Body of pancreas (tissue), 4 donors: ENCODE measurements around the gene GIPC1. TPM values are rescaled to one million over a fixed set of nuclear protein-coding genes. Genes with fewer than 3 reads are reported as not detected.

ENCODE experiments used
- ATAC-seq: fragments of 150-250 bp; one replicate; pipeline ENCODE4 v1.9.1; 2016
- DNase-seq, 4 donors: peaks; one replicate each; pipeline ENCODE4 v3.0.0-alpha.2; 2019
- H3K27ac ChIP-seq, 4 donors: fragments of 200-600 bp; sonication (generic); 1 replicate in 3 of 4; 2 replicates in 1 of 4; pipeline versions ENCODE4 v1.5.1 to v1.6.1; 2016 to 2019; ENCODE audit warnings: mild to moderate bottlenecking in 1 of 4, mixed read lengths in 1 of 4, moderate library complexity in 1 of 4
- H3K27me3 ChIP-seq, 2 donors: fragments of 200-600 bp; sonication (generic); one replicate each; pipeline ENCODE4 v1.6.0; 2016; ENCODE audit warnings: mild to moderate bottlenecking in 1 of 2
- H3K36me3 ChIP-seq, 2 donors: fragments of 200-600 bp; sonication (generic); replicated peaks in 1 of 2; 2 replicates each; pipeline ENCODE4 v1.5.1; 2016; ENCODE audit warnings: low read depth in 2 of 2; ENCODE audit not compliant: insufficient read depth in 1 of 2
- H3K4me1 ChIP-seq: fragments of 200-600 bp; sonication (generic); one replicate; pipeline ENCODE4 v1.6.0; 2016
- H3K4me3 ChIP-seq, 2 donors: fragments of 200-600 bp; sonication (generic); 1 replicate in 1 of 2; 2 replicates in 1 of 2; pipeline ENCODE4 v1.5.1; 2016 to 2019
- H3K9me3 ChIP-seq, 3 donors: fragments of 200-600 bp; sonication (generic); 1 replicate in 2 of 3; 2 replicates in 1 of 3; pipeline ENCODE4 v1.5.1; 2016
- POLR2A ChIP-seq, 3 donors: fragments of 450-650 bp; IDR thresholded peaks; one replicate each; pipeline ENCODE4 v1.6.1; 2016; ENCODE audit warnings: antibody characterized with exemption in 3 of 3, mild to moderate bottlenecking in 2 of 3
- WGBS, 2 donors: methylation state at CpG; one replicate each; pipeline ENCODE4 v1.1.5; 2017; 5-methylcytosine and 5-hydroxymethylcytosine counted together
- intact Hi-C: fragments of 100-400 bp; cut with DNase I; formaldehyde crosslinking; loops from one replicate; pipeline ENCODE4 v1.15.1; 2023
- total RNA-seq, 2 donors: library from RNA; depleted of rRNA; stranded (reverse); fragments of >200 nt; gene quantifications; one replicate each; pipeline ENCODE4 v1.1.0, GENCODE V29; 2016
- TF ChIP-seq, protein P1 (sequence below), 7 experiments: fragments of 450-650 bp in 4 of 7; fragments of 200-600 bp in 3 of 7; sonication (generic) in 3 of 7; IDR thresholded peaks; one replicate each; pipeline ENCODE4 v1.5.1; 2016 to 2019; ENCODE audit warnings: antibody characterized with exemption in 7 of 7

Gene GIPC1
- total RNA-seq, 2 donors from 2014 or later: 34.5 to 120 TPM

DNA sequence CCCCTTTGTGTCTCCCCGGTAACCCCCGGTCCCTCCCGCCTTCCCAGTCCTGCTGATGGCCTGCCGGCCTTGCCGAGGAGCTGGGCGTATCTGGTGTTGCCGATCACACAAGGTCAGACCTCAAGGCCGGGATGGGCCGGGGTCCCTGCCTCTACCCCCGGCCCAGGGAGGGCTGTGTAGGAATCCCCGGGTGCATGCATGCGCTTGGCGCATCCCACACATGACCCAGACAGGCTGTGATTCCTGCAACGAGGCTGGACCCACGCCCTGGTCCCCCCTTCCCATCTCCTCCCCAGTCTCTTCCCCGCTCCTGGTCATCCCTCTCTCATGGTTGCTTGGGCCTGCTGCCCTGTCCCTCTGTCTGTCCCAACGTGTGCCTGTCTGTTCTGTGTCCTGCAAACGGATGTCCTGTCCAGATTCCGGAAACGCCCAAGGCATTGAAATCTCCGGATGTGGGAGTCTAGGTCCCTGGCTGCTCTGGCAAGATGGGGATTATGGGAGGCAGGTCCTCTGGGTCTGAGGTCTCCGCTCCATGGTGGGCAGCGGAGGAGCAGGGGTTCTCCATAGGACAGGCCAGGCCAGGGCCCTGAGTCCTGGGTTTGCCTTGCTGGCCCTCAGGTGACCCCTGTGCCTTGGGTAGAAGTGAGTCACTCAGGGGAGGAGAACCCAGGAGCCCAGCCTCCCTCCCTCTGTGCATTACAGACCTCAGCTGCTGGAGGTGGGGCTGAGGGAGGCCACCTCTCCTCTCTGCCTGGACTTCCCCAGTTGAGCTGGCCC lies 61.2 kb downstream of the GIPC1 start:
- peaks cover 32% of the 10 kb centered on the region for H3K4me1 ChIP-seq

DNA sequence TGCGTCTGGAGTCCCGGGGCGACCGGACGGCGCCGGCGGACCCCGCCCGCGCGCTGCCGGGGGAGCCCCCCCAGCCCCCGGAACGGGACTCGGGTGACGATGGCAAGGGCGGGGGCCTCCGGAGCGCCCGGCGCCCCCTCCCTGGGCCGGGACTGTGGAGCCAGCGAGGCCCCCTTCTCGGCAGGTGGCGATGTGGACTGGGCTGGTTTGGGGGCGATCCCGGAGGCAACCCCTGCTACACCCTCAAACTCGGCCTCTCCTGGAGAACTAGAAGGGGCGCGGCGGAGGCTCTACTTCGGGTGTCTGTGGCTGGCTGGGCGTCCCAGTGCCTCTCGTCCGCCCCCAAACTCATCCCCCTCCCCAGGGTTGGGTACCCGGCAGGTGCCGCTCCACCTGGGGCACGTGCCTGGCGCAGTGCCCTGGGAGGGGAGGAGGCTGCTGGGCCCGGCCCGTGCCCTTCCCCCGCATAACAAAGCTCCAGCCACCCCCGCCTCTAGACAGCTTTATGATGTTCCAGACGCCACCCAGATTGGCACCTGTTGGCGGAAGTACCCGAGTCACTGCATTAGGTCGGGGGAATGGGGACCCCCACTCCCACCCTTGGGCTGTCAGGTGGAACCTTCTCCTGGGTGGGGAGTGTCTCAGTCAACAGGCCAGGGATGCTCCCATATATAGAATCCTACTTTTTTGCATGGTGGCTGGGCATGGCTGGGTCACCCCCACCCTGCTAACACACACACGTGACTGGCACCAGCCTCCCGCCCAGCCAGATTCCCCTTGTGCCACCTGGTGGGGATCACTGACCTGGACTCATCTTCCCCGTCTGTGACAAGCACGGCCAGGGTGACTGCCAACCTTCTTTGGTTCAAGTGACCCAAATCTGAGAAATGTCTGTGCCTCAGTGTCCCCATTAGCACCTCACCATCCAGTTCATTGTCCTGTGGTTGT lies 62.1 kb downstream of the GIPC1 start:
- peaks cover 32% of the 10 kb centered on the region for H3K4me1 ChIP-seq
- no peaks in the 10 kb centered on the region for H3K27me3 ChIP-seq
- WGBS, 2 donors: 1 to 24% methylated on average over 3 to 51 of the region's 52 CpGs
- ATAC-seq (peak; percentile 47), DNase-seq (peak; percentile 40 to 66 (median 54))
- H3K4me3 ChIP-seq: peak overlapping the region; percentile 46 to 70
- H3K9me3 ChIP-seq: no peaks in the 10 kb centered on the region
- intact Hi-C loops: no loop called here
- H3K36me3 ChIP-seq: no peaks in the 10 kb centered on the region
- TF ChIP-seq, protein P1, sequence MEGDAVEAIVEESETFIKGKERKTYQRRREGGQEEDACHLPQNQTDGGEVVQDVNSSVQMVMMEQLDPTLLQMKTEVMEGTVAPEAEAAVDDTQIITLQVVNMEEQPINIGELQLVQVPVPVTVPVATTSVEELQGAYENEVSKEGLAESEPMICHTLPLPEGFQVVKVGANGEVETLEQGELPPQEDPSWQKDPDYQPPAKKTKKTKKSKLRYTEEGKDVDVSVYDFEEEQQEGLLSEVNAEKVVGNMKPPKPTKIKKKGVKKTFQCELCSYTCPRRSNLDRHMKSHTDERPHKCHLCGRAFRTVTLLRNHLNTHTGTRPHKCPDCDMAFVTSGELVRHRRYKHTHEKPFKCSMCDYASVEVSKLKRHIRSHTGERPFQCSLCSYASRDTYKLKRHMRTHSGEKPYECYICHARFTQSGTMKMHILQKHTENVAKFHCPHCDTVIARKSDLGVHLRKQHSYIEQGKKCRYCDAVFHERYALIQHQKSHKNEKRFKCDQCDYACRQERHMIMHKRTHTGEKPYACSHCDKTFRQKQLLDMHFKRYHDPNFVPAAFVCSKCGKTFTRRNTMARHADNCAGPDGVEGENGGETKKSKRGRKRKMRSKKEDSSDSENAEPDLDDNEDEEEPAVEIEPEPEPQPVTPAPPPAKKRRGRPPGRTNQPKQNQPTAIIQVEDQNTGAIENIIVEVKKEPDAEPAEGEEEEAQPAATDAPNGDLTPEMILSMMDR (IDR thresholded peaks at IDR 0.05): peak in 1 of 7 experiments; percentile 5
- no peak for TF ChIP-seq POLR2A (IDR thresholded peaks at IDR 0.05)
- peak overlapping the region; percentile 43 to 79 (median 68) for H3K27ac ChIP-seq

More for the DNA sequence above, 61.2 kb downstream of the GIPC1 start:
- peak overlapping the region in 3 of 4 donors; percentile 67 to 79 (median 69) for H3K27ac ChIP-seq
- no peaks in the 10 kb centered on the region for H3K36me3 ChIP-seq
- ATAC-seq (peak; percentile 39), DNase-seq (peak; percentile 21 to 60 (median 48))
- H3K27me3 ChIP-seq: no peaks in the 10 kb centered on the region
- WGBS, 2 donors: 56 to 85% methylated on average over 4 to 23 of the region's 23 CpGs
- H3K4me3 ChIP-seq: no peak overlapping the region
- TF ChIP-seq, protein P1 (IDR thresholded peaks at IDR 0.05): no peak
- TF ChIP-seq POLR2A (IDR thresholded peaks at IDR 0.05): peak in 2 of 3 donors; percentile 20 to 25
- intact Hi-C loops: no loop called here
- H3K9me3 ChIP-seq: no peaks in the 10 kb centered on the region

DNA sequence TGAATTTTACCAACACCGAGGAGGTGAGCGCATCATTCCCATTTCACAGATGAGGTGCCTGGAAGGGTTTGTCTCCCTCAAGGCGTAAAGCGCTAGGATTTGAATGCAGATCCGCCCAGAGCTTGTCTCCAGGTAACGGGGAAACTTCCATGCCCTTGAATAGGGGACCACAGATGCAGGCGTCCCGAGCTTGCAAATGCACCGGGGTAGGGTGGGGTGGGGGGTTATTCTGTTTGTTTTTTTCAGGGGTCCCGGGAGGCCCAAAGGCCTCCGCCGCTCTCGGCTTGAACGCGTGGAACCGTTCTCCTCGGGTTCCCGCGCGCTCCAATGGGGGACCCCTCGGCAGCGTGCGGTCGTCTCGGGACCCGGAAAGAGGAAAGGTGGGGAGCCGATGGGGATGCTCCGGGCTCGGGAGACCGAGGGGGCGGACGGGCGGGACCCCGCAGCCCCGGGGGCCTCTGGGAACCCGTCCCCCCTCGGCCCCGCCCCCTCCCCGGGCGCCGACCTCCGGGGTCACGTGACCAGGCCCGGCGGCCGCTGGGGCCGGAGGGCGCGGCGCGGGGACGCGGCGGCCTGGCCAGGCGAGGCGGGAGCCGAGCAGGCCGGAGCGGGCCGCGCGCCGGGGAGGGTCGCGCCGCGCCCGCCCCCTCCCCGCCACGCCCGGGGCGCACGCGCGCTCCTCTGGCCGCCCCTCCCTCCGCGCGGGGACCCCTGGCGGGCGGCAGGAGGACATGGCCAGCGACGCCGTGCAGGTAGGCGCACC lies 63.0 kb downstream of the GIPC1 start, which contains the start of gene PKN1:
Gene PKN1, plus strand, starts transcription at position 516 of the 763 bp plus-strand sequence. Its CDS starts 216 bp downstream, at position 732.
- Histone ChIP-seq H3K36me3 (no peaks in the 10 kb centered on the region), H3K4me1 (peaks cover 32% of the 10 kb centered on the region), H3K27me3 (no peaks in the 10 kb centered on the region), H3K27ac (peak within 1 kb of the TSS; percentile 43 to 79 (median 68)), H3K9me3 (no peaks in the 10 kb centered on the region), H3K4me3 (peak within 1 kb of the TSS; percentile 46 to 70)
- TF ChIP-seq, protein P1 (IDR thresholded peaks at IDR 0.05): peak in 2 of 7 experiments; percentile 25 to 28
- TF ChIP-seq POLR2A (IDR thresholded peaks at IDR 0.05): peak in 1 of 3 donors; percentile 15
- 3 to 50% methylated on average over 2 to 45 of the region's 85 CpGs for WGBS, 2 donors
- peak; percentile 38 to 65 (median 52) for DNase-seq
- peak; percentile 71 for ATAC-seq
- intact Hi-C loops: no loop called here

DNA sequence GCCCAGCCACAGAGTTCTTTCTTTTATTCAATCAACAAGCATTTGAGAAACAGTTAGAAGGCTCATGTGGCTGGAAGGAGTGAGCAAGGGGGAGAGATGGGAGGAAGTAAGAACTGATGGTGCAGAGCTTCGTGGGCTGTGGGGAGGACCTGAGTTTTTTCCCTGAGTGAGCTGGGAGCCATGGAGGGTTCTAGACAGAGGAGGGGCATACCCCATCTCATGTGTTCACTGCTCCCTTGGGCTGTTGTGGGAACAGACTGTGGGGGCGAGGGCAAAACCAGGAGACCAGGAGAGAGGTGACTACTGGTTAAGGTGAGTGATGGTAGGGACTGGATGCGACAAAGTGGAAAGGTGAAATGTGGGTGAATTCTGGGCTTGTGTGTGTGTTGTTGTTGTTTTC lies 65.2 kb downstream of the GIPC1 start:
- Histone ChIP-seq H3K9me3 (no peaks in the 10 kb centered on the region), H3K27me3 (no peaks in the 10 kb centered on the region), H3K27ac (no peak overlapping the region), H3K4me3 (no peak overlapping the region), H3K4me1 (peaks cover 32% of the 10 kb centered on the region), H3K36me3 (no peaks in the 10 kb centered on the region)
- no peak for TF ChIP-seq POLR2A (IDR thresholded peaks at IDR 0.05)
- TF ChIP-seq, protein P1 (IDR thresholded peaks at IDR 0.05): no peak
- DNase-seq (no peak), ATAC-seq (no peak)
- WGBS, 2 donors: 65 to 70% methylated on average over 3 of the region's 3 CpGs
- intact Hi-C loops: no loop called here
